ENCODE data around the gene YY1. TPM values are rescaled to one million over a fixed set of nuclear protein-coding genes. Genes with fewer than 3 reads are reported as not detected.

The YY1 gene
- total RNA-seq, 1 donor from 2014 or later = 40.4 TPM

Other genes starting within 250 kb of the YY1 start
- gene EVL, start 173.7 kb upstream of the YY1 start, total RNA-seq (ENCODE audit: insufficient read depth, low replicate concordance) = 46.5 TPM
- gene DEGS2, start 79.5 kb upstream of the YY1 start, total RNA-seq (ENCODE audit: insufficient read depth, low replicate concordance) = not detected
- gene SLC25A29, start 67.3 kb downstream of the YY1 start, total RNA-seq (ENCODE audit: insufficient read depth, low replicate concordance) = 7.9 TPM
- gene SLC25A47, start 84.2 kb downstream of the YY1 start, total RNA-seq (ENCODE audit: insufficient read depth, low replicate concordance) = not detected
- 13.2 TPM for gene WDR25, start 137.3 kb downstream of the YY1 start, total RNA-seq (ENCODE audit: insufficient read depth, low replicate concordance)

All from umbilical cord (tissue), 1 donor.